Osteocyte (in vitro differentiated cells): ENCODE data around the gene ZNF532. TPM values are rescaled to one million over a fixed set of nuclear protein-coding genes. Genes with fewer than 3 reads are reported as not detected.

ENCODE experiments used
- DNase-seq: peaks from one replicate; pipeline ENCODE4 v3.0.0; 2021; ENCODE audit warnings: mixed read lengths; ENCODE audit not compliant: unreplicated experiment; ENCODE audit errors: extremely low spot score
- H3K27ac Mint-ChIP-seq: one replicate; pipeline ENCODE4 v1.8.0; 2021; ENCODE audit warnings: mild to moderate bottlenecking, mixed read lengths; ENCODE audit not compliant: unreplicated experiment
- H3K27me3 Mint-ChIP-seq: one replicate; pipeline ENCODE4 v1.8.0; 2021; ENCODE audit warnings: mixed read lengths; ENCODE audit not compliant: unreplicated experiment
- H3K36me3 Mint-ChIP-seq: one replicate; pipeline ENCODE4 v1.8.0; 2021; ENCODE audit warnings: mixed read lengths; ENCODE audit not compliant: unreplicated experiment
- H3K4me1 Mint-ChIP-seq: one replicate; pipeline ENCODE4 v1.8.0; 2021; ENCODE audit warnings: mixed read lengths; ENCODE audit not compliant: unreplicated experiment
- H3K4me3 Mint-ChIP-seq: one replicate; pipeline ENCODE4 v1.8.0; 2021; ENCODE audit warnings: mild to moderate bottlenecking, moderate library complexity, mixed read lengths; ENCODE audit not compliant: unreplicated experiment
- H3K9me3 Mint-ChIP-seq: one replicate; pipeline ENCODE4 v1.8.0; 2021; ENCODE audit warnings: mixed read lengths; ENCODE audit not compliant: unreplicated experiment
- CTCF ChIP-seq: fragments of 200-600 bp; sonication (generic); IDR thresholded peaks from 2 replicates; pipeline ENCODE4 v1.5.0; 2021; ENCODE audit warnings: antibody characterized with exemption, mild to moderate bottlenecking, moderate library complexity
- total RNA-seq: library from RNA; stranded (reverse); gene quantifications from 2 replicates; pipeline ENCODE4 v1.2.1, GENCODE V29; 2021

Gene ZNF532
- total RNA-seq, 1 donor from 2014 or later = 92.7 TPM

GRCh38 chr18:58901783-58902182 lies 37.1 kb downstream of the ZNF532 start:
- Mint-ChIP-seq H3K9me3 (no peaks in the 10 kb centered on the region), H3K4me1 (peaks cover 24% of the 10 kb centered on the region), H3K4me3 (no peak overlapping the region), H3K36me3 (peaks cover 23% of the 10 kb centered on the region), H3K27ac (no peak overlapping the region), H3K27me3 (no peaks in the 10 kb centered on the region)
- no peak for TF ChIP-seq CTCF
- DNase-seq = no peak

GRCh38 chr18:58902961-58903360 lies 38.3 kb downstream of the ZNF532 start:
- peaks cover 26% of the 10 kb centered on the region for H3K36me3 Mint-ChIP-seq
- no peak overlapping the region for H3K4me3 Mint-ChIP-seq
- no peak for DNase-seq
- peaks cover 26% of the 10 kb centered on the region for H3K4me1 Mint-ChIP-seq
- H3K27me3 Mint-ChIP-seq = no peaks in the 10 kb centered on the region
- H3K9me3 Mint-ChIP-seq = no peaks in the 10 kb centered on the region
- H3K27ac Mint-ChIP-seq = no peak overlapping the region
- no peak for TF ChIP-seq CTCF

- H3K4me1 Mint-ChIP-seq = peaks cover 27% of the 10 kb centered on the region
- no peak for DNase-seq
- H3K9me3 Mint-ChIP-seq = no peaks in the 10 kb centered on the region
- no peak overlapping the region for H3K4me3 Mint-ChIP-seq
- H3K36me3 Mint-ChIP-seq = peaks cover 30% of the 10 kb centered on the region
- no peak for TF ChIP-seq CTCF
- H3K27ac Mint-ChIP-seq = no peak overlapping the region
- no peaks in the 10 kb centered on the region for H3K27me3 Mint-ChIP-seq
These were observed 38.9 kb downstream of the ZNF532 start for GRCh38 chr18:58903533-58903932.

GRCh38 chr18:58905777-58906428 lies 41.2 kb downstream of the ZNF532 start:
- no peaks in the 10 kb centered on the region for H3K9me3 Mint-ChIP-seq
- H3K27me3 Mint-ChIP-seq = no peaks in the 10 kb centered on the region
- no peak for DNase-seq
- H3K4me1 Mint-ChIP-seq = peaks cover 23% of the 10 kb centered on the region
- H3K36me3 Mint-ChIP-seq = peaks cover 36% of the 10 kb centered on the region
- no peak overlapping the region for H3K4me3 Mint-ChIP-seq
- TF ChIP-seq CTCF = no peak
- no peak overlapping the region for H3K27ac Mint-ChIP-seq

- no peaks in the 10 kb centered on the region for H3K27me3 Mint-ChIP-seq
- peak overlapping the region; percentile 32 for H3K27ac Mint-ChIP-seq
- no peak overlapping the region for H3K4me3 Mint-ChIP-seq
- DNase-seq = no peak
- no peak for TF ChIP-seq CTCF
- H3K4me1 Mint-ChIP-seq = peaks cover 41% of the 10 kb centered on the region
- H3K36me3 Mint-ChIP-seq = peaks cover 36% of the 10 kb centered on the region
- no peaks in the 10 kb centered on the region for H3K9me3 Mint-ChIP-seq
These were observed 43.3 kb downstream of the ZNF532 start for GRCh38 chr18:58908006-58908405.
